Neural cell (in vitro differentiated cells): Measurements from ENCODE around the gene CPNE4. TPM values are rescaled to one million over a fixed set of nuclear protein-coding genes. Genes with fewer than 3 reads are reported as not detected.

Source experiments
- H2AFZ ChIP-seq: fragments of 200-600, 300-800 bp; sonication (generic), shearing (Covaris generic); 2 replicates; pipeline ENCODE4 v1.6.0; 2014; ENCODE audit warnings: low read depth, mild to moderate bottlenecking, antibody characterized with exemption, low read length, moderate library complexity
- H3F3A ChIP-seq: fragments of 200-600 bp; shearing (Covaris generic); 2 replicates; pipeline ENCODE4 v1.6.1; 2016; ENCODE audit warnings: mild to moderate bottlenecking, moderate library complexity, mixed read lengths, antibody characterized with exemption, low read length; ENCODE audit not compliant: insufficient read depth, poor library complexity, severe bottlenecking
- H3K27ac ChIP-seq: fragments of 200-600, 300-800 bp; sonication (generic), shearing (Covaris generic); 2 replicates; pipeline ENCODE4 v1.5.1; 2014; ENCODE audit warnings: mild to moderate bottlenecking, low read length, moderate library complexity
- H3K27me3 ChIP-seq: fragments of 300-800, 200-600 bp; sonication (generic), shearing (Covaris generic); 2 replicates; pipeline ENCODE4 v1.6.0; 2014; ENCODE audit warnings: mild to moderate bottlenecking, low read depth, low read length, moderate library complexity; ENCODE audit not compliant: insufficient read depth
- H3K36me3 ChIP-seq: fragments of 300-800, 200-600 bp; sonication (generic), shearing (Covaris generic); 2 replicates; pipeline ENCODE4 v1.5.1; 2014; ENCODE audit warnings: mild to moderate bottlenecking, antibody characterized with exemption, low read length, moderate library complexity; ENCODE audit not compliant: insufficient read depth
- H3K4me2 ChIP-seq: fragments of 300-800, 200-600 bp; sonication (generic), shearing (Covaris generic); 2 replicates; pipeline ENCODE4 v1.6.0; 2014; ENCODE audit warnings: mild to moderate bottlenecking, low read length
- H3K4me3 ChIP-seq: fragments of 300-800, 200-600 bp; sonication (generic), shearing (Covaris generic); 2 replicates; pipeline ENCODE4 v1.5.1; 2014; ENCODE audit warnings: mild to moderate bottlenecking, low read length, moderate library complexity
- H3K79me2 ChIP-seq: fragments of 200-600 bp; shearing (Covaris generic); replicated peaks from 2 replicates; pipeline ENCODE4 v1.6.0; 2014; ENCODE audit warnings: mild to moderate bottlenecking, low read length, moderate library complexity; ENCODE audit not compliant: insufficient read depth
- H3K9ac ChIP-seq: fragments of 300-800, 200-600 bp; sonication (generic), shearing (Covaris generic); 2 replicates; pipeline ENCODE4 v1.6.1; 2016; ENCODE audit warnings: mild to moderate bottlenecking, low read length, mixed read lengths
- H3K9me2 ChIP-seq: fragments of 200-600 bp; shearing (Covaris generic); 2 replicates; pipeline ENCODE4 v1.6.1; 2016; ENCODE audit warnings: mild to moderate bottlenecking, low read length, mixed read lengths; ENCODE audit not compliant: insufficient read depth
- H3K9me3 ChIP-seq: fragments of 200-600, 300-800 bp; sonication (generic), shearing (Covaris generic); 2 replicates; pipeline ENCODE4 v1.6.1; 2016; ENCODE audit warnings: mild to moderate bottlenecking, mixed run types, low read length, moderate library complexity, mixed read lengths
- H4K20me1 ChIP-seq: fragments of 200-600 bp; shearing (Covaris generic); 2 replicates; pipeline ENCODE4 v1.6.1; 2016; ENCODE audit warnings: mild to moderate bottlenecking, mixed run types; ENCODE audit not compliant: insufficient read depth
- EP300 ChIP-seq: fragments of 450-650 bp; conservative IDR thresholded peaks from 2 replicates; pipeline ENCODE4 v1.6.1; 2014; ENCODE audit warnings: antibody characterized with exemption, mild to moderate bottlenecking, moderate library complexity; ENCODE audit not compliant: poor library complexity, severe bottlenecking
- EZH2 ChIP-seq: fragments of 200-600, 300-800 bp; shearing (Covaris generic), sonication (generic); IDR thresholded peaks from 2 replicates; pipeline ENCODE4 v1.6.1; 2014; ENCODE audit warnings: antibody characterized with exemption, low read length, borderline replicate concordance, mild to moderate bottlenecking; ENCODE audit not compliant: insufficient read depth, poor library complexity, severe bottlenecking
- MXI1 ChIP-seq: fragments of 450-650 bp; conservative IDR thresholded peaks from 2 replicates; pipeline ENCODE4 v1.6.1; 2014; ENCODE audit warnings: antibody characterized with exemption, mild to moderate bottlenecking; ENCODE audit not compliant: poor library complexity, severe bottlenecking
- POLR2AphosphoS5 ChIP-seq: IDR thresholded peaks from 2 replicates; pipeline ENCODE4 v1.6.1; 2012
- RAD21 ChIP-seq: fragments of 450-650 bp; conservative IDR thresholded peaks from 2 replicates; pipeline ENCODE4 v1.6.1; 2014; ENCODE audit warnings: antibody characterized with exemption, mild to moderate bottlenecking, moderate library complexity
- REST ChIP-seq: IDR thresholded peaks from 2 replicates; pipeline ENCODE4 v1.6.1; 2012; ENCODE audit warnings: borderline replicate concordance
- SMC3 ChIP-seq: fragments of 450-650 bp; conservative IDR thresholded peaks from 2 replicates; pipeline ENCODE4 v1.6.1; 2014; ENCODE audit warnings: antibody characterized with exemption, mild to moderate bottlenecking, moderate library complexity; ENCODE audit not compliant: poor library complexity
- TAF1 ChIP-seq: IDR thresholded peaks from 2 replicates; pipeline ENCODE4 v1.6.1; 2012; ENCODE audit warnings: low read depth
- polyA plus RNA-seq: library from polyadenylated mRNA; depleted of rRNA; stranded (reverse); fragments of >200 nt; gene quantifications from 2 replicates; pipeline ENCODE4 v1.2.3, GENCODE V29; 2014
- TF ChIP-seq, protein P1 (sequence below): fragments of 450-650 bp; IDR thresholded peaks from 2 replicates; pipeline ENCODE4 v1.5.1; 2014; ENCODE audit warnings: antibody characterized with exemption, mild to moderate bottlenecking, moderate library complexity; ENCODE audit not compliant: poor library complexity, severe bottlenecking

Gene CPNE4
- polyA plus RNA-seq, 1 donor from 2014 or later, result 0.59 TPM

GRCh38 chr3:131868203-131868602 lies 166.6 kb downstream of the CPNE4 start:
- H3K4me3 ChIP-seq, result no peak overlapping the region
- no peaks in the 10 kb centered on the region for H3K79me2 ChIP-seq
- H3K27ac ChIP-seq, result no peak overlapping the region
- no peaks in the 10 kb centered on the region for H3K27me3 ChIP-seq
- no peak overlapping the region for H3K9ac ChIP-seq
- no peaks in the 10 kb centered on the region for H3K9me2 ChIP-seq
- TF ChIP-seq TAF1 (no peak), POLR2AphosphoS5 (no peak), MXI1 (no peak), EZH2 (no peak), RAD21 (no peak), EP300 (no peak), SMC3 (no peak), REST (no peak)
- TF ChIP-seq, protein P1, sequence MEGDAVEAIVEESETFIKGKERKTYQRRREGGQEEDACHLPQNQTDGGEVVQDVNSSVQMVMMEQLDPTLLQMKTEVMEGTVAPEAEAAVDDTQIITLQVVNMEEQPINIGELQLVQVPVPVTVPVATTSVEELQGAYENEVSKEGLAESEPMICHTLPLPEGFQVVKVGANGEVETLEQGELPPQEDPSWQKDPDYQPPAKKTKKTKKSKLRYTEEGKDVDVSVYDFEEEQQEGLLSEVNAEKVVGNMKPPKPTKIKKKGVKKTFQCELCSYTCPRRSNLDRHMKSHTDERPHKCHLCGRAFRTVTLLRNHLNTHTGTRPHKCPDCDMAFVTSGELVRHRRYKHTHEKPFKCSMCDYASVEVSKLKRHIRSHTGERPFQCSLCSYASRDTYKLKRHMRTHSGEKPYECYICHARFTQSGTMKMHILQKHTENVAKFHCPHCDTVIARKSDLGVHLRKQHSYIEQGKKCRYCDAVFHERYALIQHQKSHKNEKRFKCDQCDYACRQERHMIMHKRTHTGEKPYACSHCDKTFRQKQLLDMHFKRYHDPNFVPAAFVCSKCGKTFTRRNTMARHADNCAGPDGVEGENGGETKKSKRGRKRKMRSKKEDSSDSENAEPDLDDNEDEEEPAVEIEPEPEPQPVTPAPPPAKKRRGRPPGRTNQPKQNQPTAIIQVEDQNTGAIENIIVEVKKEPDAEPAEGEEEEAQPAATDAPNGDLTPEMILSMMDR, result no peak
- H3F3A ChIP-seq, result no peaks in the 10 kb centered on the region
- H4K20me1 ChIP-seq, result no peaks in the 10 kb centered on the region
- H2AFZ ChIP-seq, result no peak overlapping the region
- H3K9me3 ChIP-seq, result no peaks in the 10 kb centered on the region
- H3K36me3 ChIP-seq, result no peaks in the 10 kb centered on the region
- H3K4me2 ChIP-seq, result no peak overlapping the region

GRCh38 chr3:131856171-131856570 lies 178.6 kb downstream of the CPNE4 start:
- no peak overlapping the region for H3K4me2 ChIP-seq
- H3K9me3 ChIP-seq, result no peaks in the 10 kb centered on the region
- no peaks in the 10 kb centered on the region for H3K79me2 ChIP-seq
- no peak overlapping the region for H3K9ac ChIP-seq
- no peak overlapping the region for H2AFZ ChIP-seq
- no peaks in the 10 kb centered on the region for H3F3A ChIP-seq
- H3K36me3 ChIP-seq, result no peaks in the 10 kb centered on the region
- H3K4me3 ChIP-seq, result no peak overlapping the region
- H3K27me3 ChIP-seq, result no peaks in the 10 kb centered on the region
- no peak overlapping the region for H3K27ac ChIP-seq
- no peak for TF ChIP-seq RAD21
- no peak for TF ChIP-seq EP300
- no peak for TF ChIP-seq POLR2AphosphoS5
- TF ChIP-seq TAF1, result no peak
- no peak for TF ChIP-seq MXI1
- TF ChIP-seq, protein P1, result no peak
- no peak for TF ChIP-seq EZH2
- TF ChIP-seq SMC3, result no peak
- TF ChIP-seq REST, result no peak
- H3K9me2 ChIP-seq, result no peaks in the 10 kb centered on the region
- no peaks in the 10 kb centered on the region for H4K20me1 ChIP-seq
